LNCAP (cell line): ENCODE results near the gene FBXL16.

Experiments
- TF ChIP-seq, protein P1 (sequence below): fragments of 450-650 bp; IDR thresholded peaks from 2 replicates; pipeline ENCODE4 v1.5.1; 2017; ENCODE audit warnings: mild to moderate bottlenecking

FBXL16 gene

GRCh38 chr16:683396-684070 lies 22.1 kb downstream of the FBXL16 start:
- TF ChIP-seq, protein P1, sequence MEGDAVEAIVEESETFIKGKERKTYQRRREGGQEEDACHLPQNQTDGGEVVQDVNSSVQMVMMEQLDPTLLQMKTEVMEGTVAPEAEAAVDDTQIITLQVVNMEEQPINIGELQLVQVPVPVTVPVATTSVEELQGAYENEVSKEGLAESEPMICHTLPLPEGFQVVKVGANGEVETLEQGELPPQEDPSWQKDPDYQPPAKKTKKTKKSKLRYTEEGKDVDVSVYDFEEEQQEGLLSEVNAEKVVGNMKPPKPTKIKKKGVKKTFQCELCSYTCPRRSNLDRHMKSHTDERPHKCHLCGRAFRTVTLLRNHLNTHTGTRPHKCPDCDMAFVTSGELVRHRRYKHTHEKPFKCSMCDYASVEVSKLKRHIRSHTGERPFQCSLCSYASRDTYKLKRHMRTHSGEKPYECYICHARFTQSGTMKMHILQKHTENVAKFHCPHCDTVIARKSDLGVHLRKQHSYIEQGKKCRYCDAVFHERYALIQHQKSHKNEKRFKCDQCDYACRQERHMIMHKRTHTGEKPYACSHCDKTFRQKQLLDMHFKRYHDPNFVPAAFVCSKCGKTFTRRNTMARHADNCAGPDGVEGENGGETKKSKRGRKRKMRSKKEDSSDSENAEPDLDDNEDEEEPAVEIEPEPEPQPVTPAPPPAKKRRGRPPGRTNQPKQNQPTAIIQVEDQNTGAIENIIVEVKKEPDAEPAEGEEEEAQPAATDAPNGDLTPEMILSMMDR: no peak

DNA sequence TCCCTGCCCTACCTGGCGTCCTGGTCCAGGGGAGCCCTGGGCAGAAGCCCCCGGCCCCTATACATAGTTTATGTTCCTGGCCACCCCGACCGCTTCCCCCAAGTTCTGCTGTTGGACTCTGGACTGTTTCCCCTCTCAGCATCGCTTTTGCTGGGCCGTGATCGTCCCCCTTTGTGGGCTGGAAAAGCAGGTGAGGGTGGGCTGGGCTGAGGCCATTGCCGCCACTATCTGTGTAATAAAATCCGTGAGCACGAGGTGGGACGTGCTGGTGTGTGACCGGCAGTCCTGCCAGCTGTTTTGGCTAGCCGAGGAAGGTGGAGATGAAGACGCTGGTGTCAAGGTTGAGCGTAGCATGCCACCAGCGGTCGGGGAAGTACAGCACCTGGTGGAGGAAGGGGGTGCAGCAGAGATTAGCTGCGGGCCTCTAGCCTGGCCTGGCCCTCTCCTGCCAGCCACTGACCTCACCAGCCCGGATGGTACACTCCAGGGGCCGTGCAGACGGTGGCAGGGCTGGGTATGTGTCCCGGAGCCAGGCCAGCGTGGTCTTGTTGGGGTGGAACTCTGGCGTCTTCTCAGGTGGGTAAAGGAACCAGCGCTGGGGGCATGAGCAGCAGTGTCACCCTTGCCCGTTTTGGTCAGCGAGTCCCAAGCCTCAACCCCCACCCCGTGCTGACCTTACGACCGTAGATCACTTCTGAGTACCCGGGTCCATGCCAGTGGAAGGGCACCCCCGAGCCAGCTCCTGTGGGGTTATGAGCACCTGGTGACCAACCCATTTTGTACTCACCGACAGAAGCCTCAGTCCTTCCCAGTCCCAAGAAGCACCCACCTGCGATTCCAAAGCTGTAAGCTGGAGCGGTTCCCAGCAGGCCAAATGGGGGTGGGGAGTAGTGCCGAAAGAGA lies 22.9 kb downstream of the FBXL16 start:
- TF ChIP-seq, protein P1: no peak

GRCh38 chr16:681746-682427 lies 23.7 kb downstream of the FBXL16 start:
- TF ChIP-seq, protein P1: no peak

DNA sequence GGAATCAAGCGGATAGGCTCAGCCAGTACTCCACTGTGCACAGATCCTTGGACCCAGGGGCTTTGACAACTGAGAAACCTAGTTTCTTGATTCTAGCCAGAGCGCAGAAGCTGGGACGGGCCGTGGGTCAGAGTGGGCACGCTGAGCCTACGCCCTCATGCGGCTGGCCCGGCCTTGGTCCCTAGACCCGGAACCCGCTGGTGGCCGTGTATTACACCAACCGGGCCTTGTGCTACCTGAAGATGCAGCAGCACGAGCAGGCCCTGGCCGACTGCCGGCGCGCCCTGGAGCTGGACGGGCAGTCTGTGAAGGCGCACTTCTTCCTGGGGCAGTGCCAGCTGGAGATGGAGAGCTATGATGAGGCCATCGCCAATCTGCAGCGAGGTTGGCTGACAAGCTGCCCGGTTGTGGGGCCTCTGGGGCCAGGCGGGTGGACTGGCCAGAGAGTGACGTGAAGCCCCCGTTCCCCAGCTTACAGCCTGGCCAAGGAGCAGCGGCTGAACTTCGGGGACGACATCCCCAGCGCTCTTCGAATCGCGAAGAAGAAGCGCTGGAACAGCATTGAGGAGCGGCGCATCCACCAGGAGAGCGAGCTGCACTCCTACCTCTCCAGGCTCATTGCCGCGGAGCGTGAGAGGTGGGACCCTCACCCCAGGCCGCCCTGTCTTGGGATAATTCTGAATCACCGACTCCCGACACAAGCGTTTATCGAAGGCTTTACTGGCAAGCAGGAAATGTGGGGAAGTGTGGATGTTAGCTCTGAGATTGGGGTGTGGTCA lies 24.4 kb downstream of the FBXL16 start:
- TF ChIP-seq, protein P1: peak; percentile 30; the same call in 1 of the 2 replicates

GRCh38 chr16:680625-680945 lies 25.0 kb downstream of the FBXL16 start:
- TF ChIP-seq, protein P1: no peak

DNA sequence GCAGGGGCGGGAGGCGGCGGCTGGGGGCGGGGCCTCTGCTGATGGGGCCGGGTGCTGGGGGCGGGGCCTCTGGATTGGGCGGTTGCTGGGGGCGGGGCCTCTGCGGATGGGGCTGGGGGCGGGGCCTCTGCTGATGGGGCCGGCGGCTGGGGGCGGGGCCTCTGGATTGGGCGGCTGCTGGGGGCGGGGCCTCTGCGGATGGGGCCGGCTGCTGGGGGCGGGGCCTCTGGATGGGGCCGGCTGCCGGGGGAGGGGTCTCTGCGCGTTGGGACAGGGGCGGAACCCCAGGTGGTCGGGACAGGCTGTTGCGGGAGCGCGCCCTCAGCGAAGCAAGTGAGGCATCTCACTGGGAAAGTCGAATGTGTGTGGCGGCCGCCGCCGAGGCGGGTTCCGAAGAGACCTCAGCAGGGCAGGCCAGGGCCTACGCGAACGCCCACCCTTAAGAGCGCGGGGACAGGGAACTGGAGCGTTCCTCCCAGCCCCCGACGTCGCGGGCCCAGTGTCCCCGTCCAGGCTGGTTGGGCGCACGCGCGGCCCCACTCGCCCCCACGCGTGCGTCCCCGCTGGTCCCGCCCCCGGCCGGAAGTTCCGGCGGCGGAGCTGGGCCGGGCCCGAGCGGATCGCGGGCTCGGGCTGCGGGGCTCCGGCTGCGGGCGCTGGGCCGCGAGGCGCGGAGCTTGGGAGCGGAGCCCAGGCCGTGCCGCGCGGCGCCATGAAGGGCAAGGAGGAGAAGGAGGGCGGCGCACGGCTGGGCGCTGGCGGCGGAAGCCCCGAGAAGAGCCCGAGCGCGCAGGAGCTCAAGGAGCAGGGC lies 25.6 kb downstream of the FBXL16 start, which contains the start of gene STUB1:
STUB1 (plus strand) TSS at position 597 of the 811 bp plus-strand sequence; CDS start at position 713, 116 bp downstream.
- TF ChIP-seq, protein P1: no peak
